Loucy (cell line): Measurements from ENCODE around the gene TDRD7.

Experiments used
- EZH2phosphoT487 ChIP-seq: fragments of 200-600 bp; IDR thresholded peaks from 2 replicates; pipeline ENCODE4 v1.6.1; 2018; ENCODE audit warnings: antibody characterized with exemption, mild to moderate bottlenecking, moderate library complexity, borderline replicate concordance
- TF ChIP-seq, protein P1 (sequence below): fragments of 200-600 bp; sonication (generic); conservative IDR thresholded peaks from 2 replicates; pipeline ENCODE4 v1.5.1; 2014; ENCODE audit warnings: mild to moderate bottlenecking, antibody characterized with exemption, low read length

DNA sequence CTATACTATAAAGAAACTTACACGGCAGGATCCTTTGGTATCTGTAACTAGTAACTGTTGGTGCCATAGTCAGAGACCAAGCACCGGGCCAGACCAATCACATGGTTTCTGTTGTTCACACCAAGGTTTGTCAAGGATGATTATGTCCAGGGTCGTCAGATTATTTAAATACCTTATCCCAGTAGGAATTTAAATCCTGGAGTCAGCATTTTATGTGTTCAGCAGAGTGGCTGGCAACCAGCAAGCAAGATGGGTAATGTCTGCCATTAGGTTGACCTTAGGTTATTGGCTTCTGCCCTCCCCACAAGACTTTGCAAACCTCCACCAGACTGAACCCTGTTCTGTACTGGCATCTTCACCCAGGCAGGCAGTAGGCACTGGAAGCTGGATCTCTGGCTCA, 50.3 kb downstream of the TDRD7 start:
- TF ChIP-seq, protein P1, sequence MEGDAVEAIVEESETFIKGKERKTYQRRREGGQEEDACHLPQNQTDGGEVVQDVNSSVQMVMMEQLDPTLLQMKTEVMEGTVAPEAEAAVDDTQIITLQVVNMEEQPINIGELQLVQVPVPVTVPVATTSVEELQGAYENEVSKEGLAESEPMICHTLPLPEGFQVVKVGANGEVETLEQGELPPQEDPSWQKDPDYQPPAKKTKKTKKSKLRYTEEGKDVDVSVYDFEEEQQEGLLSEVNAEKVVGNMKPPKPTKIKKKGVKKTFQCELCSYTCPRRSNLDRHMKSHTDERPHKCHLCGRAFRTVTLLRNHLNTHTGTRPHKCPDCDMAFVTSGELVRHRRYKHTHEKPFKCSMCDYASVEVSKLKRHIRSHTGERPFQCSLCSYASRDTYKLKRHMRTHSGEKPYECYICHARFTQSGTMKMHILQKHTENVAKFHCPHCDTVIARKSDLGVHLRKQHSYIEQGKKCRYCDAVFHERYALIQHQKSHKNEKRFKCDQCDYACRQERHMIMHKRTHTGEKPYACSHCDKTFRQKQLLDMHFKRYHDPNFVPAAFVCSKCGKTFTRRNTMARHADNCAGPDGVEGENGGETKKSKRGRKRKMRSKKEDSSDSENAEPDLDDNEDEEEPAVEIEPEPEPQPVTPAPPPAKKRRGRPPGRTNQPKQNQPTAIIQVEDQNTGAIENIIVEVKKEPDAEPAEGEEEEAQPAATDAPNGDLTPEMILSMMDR, result no peak
- TF ChIP-seq EZH2phosphoT487, result no peak
